A172 (cell line): Measurements from ENCODE around the gene KCNJ16. TPM values are rescaled to one million over a fixed set of nuclear protein-coding genes. Genes with fewer than 3 reads are reported as not detected.

Experiments
- DNase-seq: peaks from one replicate; pipeline ENCODE4 v3.0.0-alpha.2; 2015; ENCODE audit warnings: low spot score
- total RNA-seq: library from RNA; depleted of rRNA; stranded (reverse); fragments of >200 nt; shearing (Covaris generic); gene quantifications from 2 replicates; pipeline ENCODE4 v1.2.3, GENCODE V29; 2014

The KCNJ16 gene
- total RNA-seq, 1 experiment from 2014 or later, result 0.22 TPM

- no peak for DNase-seq
Measured at GRCh38 chr17:70098030-70098429, 23.0 kb downstream of the KCNJ16 start.

GRCh38 chr17:70099294-70099693 is 24.3 kb downstream of the KCNJ16 start:
- no peak for DNase-seq

- DNase-seq, result no peak
Measured at GRCh38 chr17:70099884-70100283, 24.9 kb downstream of the KCNJ16 start.

DNA sequence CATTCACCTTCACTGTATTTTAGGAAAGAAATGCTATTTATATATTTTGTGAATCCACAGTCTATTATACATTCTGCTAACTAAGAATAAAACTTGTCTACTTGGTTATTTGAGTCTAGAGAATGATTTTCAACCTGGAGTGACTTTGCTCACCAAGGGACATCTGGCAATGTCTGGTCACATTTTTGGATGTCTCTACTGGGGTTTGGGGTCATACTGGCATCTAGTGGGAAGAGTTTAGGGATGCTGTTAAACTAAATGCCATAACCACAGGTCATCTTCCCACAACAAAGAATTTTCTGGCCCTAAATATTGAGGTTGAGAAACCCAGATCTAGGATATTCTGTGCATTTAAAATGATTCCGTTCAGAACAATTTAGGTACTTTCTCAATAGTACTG is 26.0 kb downstream of the KCNJ16 start:
- DNase-seq, result no peak

DNA sequence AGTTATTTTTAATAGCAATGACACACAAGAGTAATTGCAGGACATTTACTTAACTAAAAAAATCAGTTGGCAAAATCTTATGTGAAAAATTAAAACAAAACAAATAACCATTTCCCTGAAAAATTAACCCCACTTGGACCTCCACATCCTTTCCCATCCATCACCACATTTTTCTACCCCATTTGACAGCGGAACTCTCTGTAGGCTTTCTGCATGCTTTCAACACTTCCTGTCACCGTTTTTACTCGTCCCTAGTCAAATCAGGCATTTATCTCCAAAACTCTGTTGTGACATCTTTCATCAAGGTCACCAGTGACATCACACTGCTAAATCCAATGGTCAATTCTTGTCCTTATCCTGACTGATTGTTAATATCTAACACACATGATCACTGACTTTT is 27.5 kb downstream of the KCNJ16 start:
- no peak for DNase-seq

DNA sequence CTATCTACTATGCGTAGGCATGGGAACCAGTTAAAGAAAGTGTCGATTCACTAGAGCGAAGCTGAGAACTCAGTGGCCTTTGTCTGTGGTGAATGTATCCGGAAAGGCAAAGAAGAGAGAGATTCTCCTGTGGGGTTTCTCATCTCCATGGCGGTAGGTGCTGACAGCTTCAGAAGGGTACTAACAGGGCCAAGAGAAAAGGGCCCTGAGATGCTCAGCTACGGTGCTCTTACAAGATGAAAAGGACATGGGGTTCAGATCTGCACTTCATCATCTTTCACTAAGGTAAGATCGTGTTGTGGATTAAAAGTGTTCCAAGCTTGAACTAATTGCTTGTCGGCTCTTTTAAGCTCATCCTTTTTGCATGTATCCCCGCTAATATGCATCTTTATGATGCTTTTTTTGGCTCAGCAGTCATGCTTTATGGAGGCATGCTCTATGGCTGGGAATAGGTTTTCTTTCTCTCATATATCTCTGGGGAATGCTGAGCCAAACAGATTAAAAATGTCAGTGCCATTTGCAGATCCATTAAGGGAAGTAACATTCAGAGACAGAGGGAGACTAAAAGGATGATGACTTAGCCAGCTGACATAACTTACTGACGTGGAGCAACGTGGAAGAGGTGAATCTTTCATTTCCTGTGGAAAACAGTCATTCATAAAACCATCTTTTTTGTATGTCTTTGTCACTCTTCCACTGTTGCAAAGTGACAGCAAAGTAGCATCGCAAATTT is 29.9 kb downstream of the KCNJ16 start:
- no peak for DNase-seq

- DNase-seq, result no peak
Measured at GRCh38 chr17:70105641-70106040, 30.6 kb downstream of the KCNJ16 start.

- no peak for DNase-seq
Measured at GRCh38 chr17:70106551-70106950, 31.5 kb downstream of the KCNJ16 start.

DNA sequence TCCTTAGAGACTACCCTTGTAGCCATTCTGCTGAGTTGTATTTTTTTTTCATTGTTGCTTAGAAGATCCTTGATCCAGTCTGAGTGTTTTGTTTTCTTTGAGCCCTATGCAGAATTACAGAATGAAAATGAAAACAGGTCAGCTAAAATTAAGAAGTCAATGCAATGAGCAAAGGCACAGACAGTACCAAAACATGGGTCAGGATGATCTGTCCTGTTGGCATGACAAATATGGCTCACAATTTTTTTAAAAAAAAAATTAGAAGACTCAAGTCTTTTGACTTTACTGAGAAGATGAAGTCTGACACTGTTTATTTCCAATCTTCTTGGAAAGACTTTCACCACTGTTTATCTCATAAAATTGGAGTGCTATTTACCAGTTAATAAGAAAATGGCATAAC is 32.4 kb downstream of the KCNJ16 start:
- DNase-seq, result no peak

GRCh38 chr17:70107904-70108565 is 33.0 kb downstream of the KCNJ16 start:
- DNase-seq, result no peak

GRCh38 chr17:70109497-70109896 is 34.5 kb downstream of the KCNJ16 start:
- no peak for DNase-seq

GRCh38 chr17:70110443-70110880 is 35.4 kb downstream of the KCNJ16 start:
- no peak for DNase-seq

GRCh38 chr17:70111201-70111600 is 36.2 kb downstream of the KCNJ16 start:
- no peak for DNase-seq

DNA sequence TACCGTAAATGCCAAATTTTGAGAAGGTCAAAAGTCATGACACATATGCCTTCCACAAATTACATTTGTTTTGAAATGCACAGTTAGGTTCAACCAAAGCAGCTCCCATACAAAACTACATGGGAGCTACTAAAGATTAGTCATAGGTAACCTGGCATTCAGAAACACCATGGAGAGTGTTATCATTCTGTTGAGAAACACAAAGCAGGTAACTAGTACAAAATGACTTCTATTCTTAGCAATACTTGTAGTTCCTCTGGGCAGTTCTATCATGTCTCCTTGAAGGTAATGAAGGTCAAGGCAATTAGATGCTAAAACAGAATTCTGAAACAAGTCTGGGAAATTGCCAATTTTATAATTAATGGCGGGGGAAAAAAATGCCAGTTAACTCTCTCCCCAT is 39.4 kb downstream of the KCNJ16 start:
- no peak for DNase-seq

- no peak for DNase-seq
Measured at GRCh38 chr17:70115126-70115525, 40.1 kb downstream of the KCNJ16 start.

GRCh38 chr17:70116919-70117318 is 41.9 kb downstream of the KCNJ16 start:
- no peak for DNase-seq

GRCh38 chr17:70119545-70119944 is 44.5 kb downstream of the KCNJ16 start:
- DNase-seq, result no peak

GRCh38 chr17:70119983-70120382 is 45.0 kb downstream of the KCNJ16 start:
- DNase-seq, result no peak

DNA sequence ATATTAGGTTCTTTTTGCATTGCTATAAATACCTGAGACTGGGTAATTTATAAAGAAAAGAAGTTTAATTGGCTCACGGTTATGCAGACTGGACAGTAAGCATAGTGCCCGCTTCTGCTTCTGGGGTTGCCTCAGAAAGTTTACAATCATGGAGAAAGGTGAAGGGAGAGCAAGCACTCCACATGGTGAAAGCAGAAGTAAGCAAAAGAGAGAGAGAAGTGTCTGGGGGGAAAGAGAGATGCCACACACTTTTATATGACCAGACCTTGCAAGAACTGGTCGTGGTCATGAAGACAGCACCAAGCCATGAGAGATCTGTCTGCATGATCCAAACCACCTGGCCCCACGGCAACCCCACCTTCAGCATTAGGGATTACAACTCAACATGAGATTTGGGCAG is 45.4 kb downstream of the KCNJ16 start:
- DNase-seq, result no peak

DNA sequence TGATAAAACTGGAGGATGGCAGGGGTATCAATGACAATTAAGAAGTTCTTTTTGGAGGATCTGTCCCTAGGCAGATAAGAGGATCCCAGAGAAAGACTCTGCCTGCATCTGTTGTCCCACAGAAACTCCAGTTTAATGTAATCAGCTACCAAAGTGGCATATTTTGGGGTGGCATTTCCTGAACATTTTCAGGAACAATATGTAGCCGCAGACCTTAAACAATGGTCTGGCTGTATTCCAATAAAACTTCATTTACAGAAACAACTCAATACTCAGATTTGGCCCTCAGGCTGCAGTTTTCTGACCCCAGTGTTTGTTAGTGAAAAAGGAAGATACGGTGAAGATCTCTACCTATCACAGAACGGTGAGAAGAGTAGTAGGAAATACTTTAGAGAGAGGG is 46.1 kb downstream of the KCNJ16 start:
- no peak for DNase-seq

DNA sequence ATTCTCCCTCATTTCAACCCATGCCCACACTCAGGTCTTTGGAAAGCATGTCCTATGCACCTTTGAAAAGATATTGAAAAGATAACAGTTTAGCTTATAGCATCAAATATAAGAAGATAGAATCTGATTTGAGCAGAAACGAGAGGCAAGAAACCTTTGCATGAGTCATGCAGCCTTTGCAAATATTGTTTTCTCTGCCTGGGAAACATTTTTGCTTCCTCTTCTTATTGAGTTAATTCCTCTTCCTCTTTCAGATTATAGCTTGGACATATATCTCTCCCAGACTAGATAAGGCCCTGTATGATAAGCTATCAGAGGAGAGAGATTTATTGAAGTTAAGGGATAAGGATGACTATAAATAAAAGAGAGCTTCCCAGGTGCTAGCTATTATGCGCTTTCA is 48.2 kb downstream of the KCNJ16 start:
- no peak for DNase-seq

DNA sequence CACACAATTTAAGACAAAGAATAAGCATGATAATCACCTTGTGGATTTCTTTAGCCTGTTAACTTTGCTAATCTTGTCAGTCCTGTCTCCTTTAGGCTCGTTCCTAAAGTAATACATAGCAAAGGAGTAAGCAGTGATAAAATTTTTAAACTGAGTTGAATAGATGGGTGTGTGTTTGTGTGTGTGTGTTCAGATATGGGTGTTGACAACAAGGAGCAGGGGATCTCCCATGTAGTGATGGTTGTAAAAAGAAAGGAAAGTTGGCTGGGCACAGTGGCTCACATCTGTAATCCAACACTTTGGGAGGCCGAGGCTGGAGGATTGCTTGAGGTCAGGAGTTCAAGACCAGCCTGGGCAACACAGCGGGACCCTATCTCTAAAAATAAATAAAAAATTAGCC is 49.7 kb downstream of the KCNJ16 start:
- DNase-seq, result no peak

GRCh38 chr17:70127221-70127873 is 52.3 kb downstream of the KCNJ16 start:
- DNase-seq, result no peak
